ENCODE measurements around the gene B2M.
"Not testable (repeated sequence)": the region's sequence is repeated elsewhere in the genome, so short reads cannot be mapped to it uniquely, and the experiment has no call there.

B2M gene

DNA sequence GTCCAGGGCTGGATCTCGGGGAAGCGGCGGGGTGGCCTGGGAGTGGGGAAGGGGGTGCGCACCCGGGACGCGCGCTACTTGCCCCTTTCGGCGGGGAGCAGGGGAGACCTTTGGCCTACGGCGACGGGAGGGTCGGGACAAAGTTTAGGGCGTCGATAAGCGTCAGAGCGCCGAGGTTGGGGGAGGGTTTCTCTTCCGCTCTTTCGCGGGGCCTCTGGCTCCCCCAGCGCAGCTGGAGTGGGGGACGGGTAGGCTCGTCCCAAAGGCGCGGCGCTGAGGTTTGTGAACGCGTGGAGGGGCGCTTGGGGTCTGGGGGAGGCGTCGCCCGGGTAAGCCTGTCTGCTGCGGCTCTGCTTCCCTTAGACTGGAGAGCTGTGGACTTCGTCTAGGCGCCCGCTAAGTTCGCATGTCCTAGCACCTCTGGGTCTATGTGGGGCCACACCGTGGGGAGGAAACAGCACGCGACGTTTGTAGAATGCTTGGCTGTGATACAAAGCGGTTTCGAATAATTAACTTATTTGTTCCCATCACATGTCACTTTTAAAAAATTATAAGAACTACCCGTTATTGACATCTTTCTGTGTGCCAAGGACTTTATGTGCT is 527 bp downstream of the B2M start:
- peak overlapping the region; percentile 99 for H3K4me3 Mint-ChIP-seq
- no peaks in the 10 kb centered on the region for H3K27me3 Mint-ChIP-seq
- H3K4me1 Mint-ChIP-seq, result peaks cover 27 to 74% of the 10 kb centered on the region in 2 donors
- DNase-seq, result peak; percentile 46
- ATAC-seq (replicated peaks), result peak; percentile 48 to 50
- no peaks in the 10 kb centered on the region for H3K9me3 Mint-ChIP-seq
- peak overlapping the region; percentile 100 for H3K27ac Mint-ChIP-seq
- peaks cover 65 to 73% of the 10 kb centered on the region in 2 donors for H3K36me3 Mint-ChIP-seq

DNA sequence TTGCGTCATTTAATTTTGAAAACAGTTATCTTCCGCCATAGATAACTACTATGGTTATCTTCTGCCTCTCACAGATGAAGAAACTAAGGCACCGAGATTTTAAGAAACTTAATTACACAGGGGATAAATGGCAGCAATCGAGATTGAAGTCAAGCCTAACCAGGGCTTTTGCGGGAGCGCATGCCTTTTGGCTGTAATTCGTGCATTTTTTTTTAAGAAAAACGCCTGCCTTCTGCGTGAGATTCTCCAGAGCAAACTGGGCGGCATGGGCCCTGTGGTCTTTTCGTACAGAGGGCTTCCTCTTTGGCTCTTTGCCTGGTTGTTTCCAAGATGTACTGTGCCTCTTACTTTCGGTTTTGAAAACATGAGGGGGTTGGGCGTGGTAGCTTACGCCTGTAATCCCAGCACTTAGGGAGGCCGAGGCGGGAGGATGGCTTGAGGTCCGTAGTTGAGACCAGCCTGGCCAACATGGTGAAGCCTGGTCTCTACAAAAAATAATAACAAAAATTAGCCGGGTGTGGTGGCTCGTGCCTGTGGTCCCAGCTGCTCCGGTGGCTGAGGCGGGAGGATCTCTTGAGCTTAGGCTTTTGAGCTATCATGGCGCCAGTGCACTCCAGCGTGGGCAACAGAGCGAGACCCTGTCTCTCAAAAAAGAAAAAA is 1.2 kb downstream of the B2M start:
- Mint-ChIP-seq H3K27me3 (no peaks in the 10 kb centered on the region), H3K4me3 (peak overlapping the region; percentile 99), H3K36me3 (peaks cover 65 to 71% of the 10 kb centered on the region in 2 donors), H3K27ac (peak overlapping the region; percentile 100), H3K9me3 (no peaks in the 10 kb centered on the region), H3K4me1 (peaks cover 29 to 74% of the 10 kb centered on the region in 2 donors)
- DNase-seq (peak; percentile 57), ATAC-seq (replicated peaks) (peak; percentile 34 to 43)

- ATAC-seq (replicated peaks) (no peak), DNase-seq (no peak)
- no peaks in the 10 kb centered on the region for H3K27me3 Mint-ChIP-seq
- peak overlapping the region; percentile 100 for H3K27ac Mint-ChIP-seq
- peak overlapping the region; percentile 99 for H3K4me3 Mint-ChIP-seq
- H3K9me3 Mint-ChIP-seq, result no peaks in the 10 kb centered on the region
- peaks cover 65 to 73% of the 10 kb centered on the region in 2 donors for H3K36me3 Mint-ChIP-seq
- peaks cover 29 to 75% of the 10 kb centered on the region in 2 donors for H3K4me1 Mint-ChIP-seq
Measured at GRCh38 chr15:44713006-44713966, 2.0 kb downstream of the B2M start.

DNA sequence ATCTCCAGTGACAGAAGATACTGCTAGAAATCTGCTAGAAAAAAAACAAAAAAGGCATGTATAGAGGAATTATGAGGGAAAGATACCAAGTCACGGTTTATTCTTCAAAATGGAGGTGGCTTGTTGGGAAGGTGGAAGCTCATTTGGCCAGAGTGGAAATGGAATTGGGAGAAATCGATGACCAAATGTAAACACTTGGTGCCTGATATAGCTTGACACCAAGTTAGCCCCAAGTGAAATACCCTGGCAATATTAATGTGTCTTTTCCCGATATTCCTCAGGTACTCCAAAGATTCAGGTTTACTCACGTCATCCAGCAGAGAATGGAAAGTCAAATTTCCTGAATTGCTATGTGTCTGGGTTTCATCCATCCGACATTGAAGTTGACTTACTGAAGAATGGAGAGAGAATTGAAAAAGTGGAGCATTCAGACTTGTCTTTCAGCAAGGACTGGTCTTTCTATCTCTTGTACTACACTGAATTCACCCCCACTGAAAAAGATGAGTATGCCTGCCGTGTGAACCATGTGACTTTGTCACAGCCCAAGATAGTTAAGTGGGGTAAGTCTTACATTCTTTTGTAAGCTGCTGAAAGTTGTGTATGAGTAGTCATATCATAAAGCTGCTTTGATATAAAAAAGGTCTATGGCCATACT is 4.0 kb downstream of the B2M start:
- peak overlapping the region; percentile 79 to 84 for H3K4me3 Mint-ChIP-seq
- H3K27me3 Mint-ChIP-seq, result no peaks in the 10 kb centered on the region
- H3K27ac Mint-ChIP-seq, result peak overlapping the region; percentile 91
- DNase-seq (no peak), ATAC-seq (replicated peaks) (no peak)
- H3K9me3 Mint-ChIP-seq, result no peaks in the 10 kb centered on the region
- peaks cover 68 to 82% of the 10 kb centered on the region in 2 donors for H3K36me3 Mint-ChIP-seq
- peaks cover 35 to 84% of the 10 kb centered on the region in 2 donors for H3K4me1 Mint-ChIP-seq

DNA sequence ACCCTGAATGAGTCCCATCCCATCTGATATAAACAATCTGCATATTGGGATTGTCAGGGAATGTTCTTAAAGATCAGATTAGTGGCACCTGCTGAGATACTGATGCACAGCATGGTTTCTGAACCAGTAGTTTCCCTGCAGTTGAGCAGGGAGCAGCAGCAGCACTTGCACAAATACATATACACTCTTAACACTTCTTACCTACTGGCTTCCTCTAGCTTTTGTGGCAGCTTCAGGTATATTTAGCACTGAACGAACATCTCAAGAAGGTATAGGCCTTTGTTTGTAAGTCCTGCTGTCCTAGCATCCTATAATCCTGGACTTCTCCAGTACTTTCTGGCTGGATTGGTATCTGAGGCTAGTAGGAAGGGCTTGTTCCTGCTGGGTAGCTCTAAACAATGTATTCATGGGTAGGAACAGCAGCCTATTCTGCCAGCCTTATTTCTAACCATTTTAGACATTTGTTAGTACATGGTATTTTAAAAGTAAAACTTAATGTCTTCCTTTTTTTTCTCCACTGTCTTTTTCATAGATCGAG is 4.5 kb downstream of the B2M start:
- ATAC-seq (replicated peaks), result no peak
- H3K27ac Mint-ChIP-seq, result peak overlapping the region; percentile 14
- peaks cover 39 to 90% of the 10 kb centered on the region in 2 donors for H3K4me1 Mint-ChIP-seq
- H3K27me3 Mint-ChIP-seq, result no peaks in the 10 kb centered on the region
- H3K4me3 Mint-ChIP-seq, result peak overlapping the region; percentile 79 to 84
- DNase-seq, result no peak
- H3K9me3 Mint-ChIP-seq, result no peaks in the 10 kb centered on the region
- peaks cover 68 to 85% of the 10 kb centered on the region in 2 donors for H3K36me3 Mint-ChIP-seq

DNA sequence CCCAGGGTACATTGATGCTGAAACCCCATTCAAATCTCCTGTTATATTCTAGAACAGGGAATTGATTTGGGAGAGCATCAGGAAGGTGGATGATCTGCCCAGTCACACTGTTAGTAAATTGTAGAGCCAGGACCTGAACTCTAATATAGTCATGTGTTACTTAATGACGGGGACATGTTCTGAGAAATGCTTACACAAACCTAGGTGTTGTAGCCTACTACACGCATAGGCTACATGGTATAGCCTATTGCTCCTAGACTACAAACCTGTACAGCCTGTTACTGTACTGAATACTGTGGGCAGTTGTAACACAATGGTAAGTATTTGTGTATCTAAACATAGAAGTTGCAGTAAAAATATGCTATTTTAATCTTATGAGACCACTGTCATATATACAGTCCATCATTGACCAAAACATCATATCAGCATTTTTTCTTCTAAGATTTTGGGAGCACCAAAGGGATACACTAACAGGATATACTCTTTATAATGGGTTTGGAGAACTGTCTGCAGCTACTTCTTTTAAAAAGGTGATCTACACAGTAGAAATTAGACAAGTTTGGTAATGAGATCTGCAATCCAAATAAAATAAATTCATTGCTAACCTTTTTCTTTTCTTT is 5.8 kb downstream of the B2M start:
- Mint-ChIP-seq H3K36me3 (peaks cover 57 to 78% of the 10 kb centered on the region in 2 donors), H3K4me3 (peak overlapping the region; percentile 32 to 53), H3K9me3 (no peaks in the 10 kb centered on the region), H3K27ac (peak overlapping the region; percentile 80), H3K4me1 (peaks cover 45 to 96% of the 10 kb centered on the region in 2 donors), H3K27me3 (no peaks in the 10 kb centered on the region)
- no peak for ATAC-seq (replicated peaks)
- DNase-seq, result no peak

GRCh38 chr15:44718180-44718926 is 7.0 kb downstream of the B2M start:
- DNase-seq (no peak), ATAC-seq (replicated peaks) (no peak)
- peak overlapping the region; percentile 14 to 57 for H3K4me3 Mint-ChIP-seq
- H3K27ac Mint-ChIP-seq, result peak overlapping the region; percentile 74
- H3K27me3 Mint-ChIP-seq, result no peaks in the 10 kb centered on the region
- H3K4me1 Mint-ChIP-seq, result peaks cover 41 to 96% of the 10 kb centered on the region in 2 donors
- peaks cover 48 to 66% of the 10 kb centered on the region in 2 donors for H3K36me3 Mint-ChIP-seq
- no peaks in the 10 kb centered on the region for H3K9me3 Mint-ChIP-seq

- DNase-seq, result no peak
- Mint-ChIP-seq H3K36me3 (peaks cover 43 to 61% of the 10 kb centered on the region in 2 donors), H3K4me1 (peaks cover 43 to 96% of the 10 kb centered on the region in 2 donors), H3K27me3 (no peaks in the 10 kb centered on the region), H3K9me3 (no peaks in the 10 kb centered on the region), H3K4me3 (peak overlapping the region; percentile 57 to 68), H3K27ac (peak overlapping the region; percentile 74)
- no peak for ATAC-seq (replicated peaks)
Measured at GRCh38 chr15:44718927-44719292, 7.6 kb downstream of the B2M start.

- H3K4me1 Mint-ChIP-seq, result peaks cover 45 to 96% of the 10 kb centered on the region in 2 donors
- no peaks in the 10 kb centered on the region for H3K9me3 Mint-ChIP-seq
- no peaks in the 10 kb centered on the region for H3K27me3 Mint-ChIP-seq
- H3K27ac Mint-ChIP-seq, result peak overlapping the region; percentile 93
- ATAC-seq (replicated peaks), result peak; percentile 72 to 74
- DNase-seq, result peak; percentile 71
- peak overlapping the region; percentile 57 to 68 for H3K4me3 Mint-ChIP-seq
- peaks cover 38 to 56% of the 10 kb centered on the region in 2 donors for H3K36me3 Mint-ChIP-seq
Measured at GRCh38 chr15:44719293-44719999, 8.1 kb downstream of the B2M start.

- H3K4me3 Mint-ChIP-seq; H3K27me3 Mint-ChIP-seq; H3K9me3 Mint-ChIP-seq; DNase-seq; ATAC-seq (replicated peaks): not testable (repeated sequence)
- Mint-ChIP-seq H3K36me3 (peaks cover 34 to 50% of the 10 kb centered on the region in 2 donors), H3K27ac (peak overlapping the region; percentile 93), H3K4me1 (peaks cover 47 to 96% of the 10 kb centered on the region in 2 donors)
Measured at GRCh38 chr15:44720000-44720435, 8.7 kb downstream of the B2M start.

DNA sequence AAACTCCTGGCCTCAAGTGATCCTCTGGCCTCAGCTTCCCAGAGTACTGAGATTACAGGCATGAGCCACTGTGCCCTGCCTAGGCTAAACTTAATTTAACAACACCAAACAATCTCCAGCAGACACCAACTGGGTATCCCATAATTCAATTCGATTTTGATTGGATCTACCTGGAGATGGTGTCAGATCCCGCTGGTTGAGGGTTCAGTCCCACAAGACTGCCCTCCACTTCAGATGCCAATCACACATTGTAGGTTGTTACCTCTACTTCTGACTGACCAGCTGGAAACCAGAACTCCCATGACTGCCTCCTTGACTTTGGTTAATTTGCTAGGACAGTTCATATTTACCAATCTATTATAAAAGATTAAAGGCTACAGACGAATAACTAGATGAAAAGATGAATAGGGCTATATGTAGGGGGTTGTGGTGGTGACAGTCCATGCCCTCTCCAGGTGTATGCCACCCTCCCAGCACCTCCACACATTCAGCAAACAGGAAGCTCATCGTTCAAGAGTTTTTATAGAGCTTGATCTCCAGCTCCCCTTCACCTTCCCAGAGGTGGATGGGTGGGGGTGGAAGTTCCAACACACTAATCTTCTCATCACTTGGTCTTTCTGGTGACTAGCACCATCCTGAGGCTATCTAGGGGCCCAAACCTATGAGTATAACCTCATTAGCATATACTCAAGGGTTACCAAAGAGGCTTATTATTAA is 9.3 kb downstream of the B2M start:
- DNase-seq, result no peak
- no peaks in the 10 kb centered on the region for H3K9me3 Mint-ChIP-seq
- H3K4me1 Mint-ChIP-seq, result peaks cover 44 to 96% of the 10 kb centered on the region in 2 donors
- H3K4me3 Mint-ChIP-seq, result peak overlapping the region in 1 of 2 donors; percentile 29
- H3K36me3 Mint-ChIP-seq, result peaks cover 30 to 44% of the 10 kb centered on the region in 2 donors
- peak overlapping the region; percentile 93 for H3K27ac Mint-ChIP-seq
- no peaks in the 10 kb centered on the region for H3K27me3 Mint-ChIP-seq
- peak in 1 of 2 donors; percentile 6 for ATAC-seq (replicated peaks)

- Mint-ChIP-seq H3K36me3 (peaks cover 18 to 34% of the 10 kb centered on the region in 2 donors), H3K4me3 (no peak overlapping the region), H3K27me3 (no peaks in the 10 kb centered on the region), H3K27ac (peak overlapping the region; percentile 93), H3K9me3 (no peaks in the 10 kb centered on the region), H3K4me1 (peaks cover 40 to 91% of the 10 kb centered on the region in 2 donors)
- DNase-seq (no peak), ATAC-seq (replicated peaks) (no peak)
Measured at GRCh38 chr15:44722011-44722410, 10.7 kb downstream of the B2M start.
